H1 (cell line): ENCODE results near the gene IGSF23.

Source experiments
- CBX8 ChIP-seq: fragments of 300-800, 300-1000 bp; sonication (generic); IDR thresholded peaks from 2 replicates; pipeline ENCODE4 v1.7.1; 2016; ENCODE audit warnings: low read depth, low read length, borderline replicate concordance
- EZH2 ChIP-seq: fragments of 200-600 bp; sonication (generic); IDR thresholded peaks from 2 replicates; pipeline ENCODE4 v1.7.1; 2012; ENCODE audit warnings: low read depth, mild to moderate bottlenecking, moderate library complexity, low read length, inconsistent platforms; ENCODE audit not compliant: severe bottlenecking
- SAP30 ChIP-seq: fragments of 300-600 bp; sonication (generic); IDR thresholded peaks from 2 replicates; pipeline ENCODE4 v1.7.1; 2012; ENCODE audit warnings: low read length, moderate library complexity, mild to moderate bottlenecking, inconsistent platforms; ENCODE audit not compliant: insufficient read depth, insufficient replicate concordance
- TF ChIP-seq, protein P1 (sequence below), 3 experiments: IDR thresholded peaks; 1 replicate in 2 of 3; 2 replicates in 1 of 3; pipeline versions ENCODE4 v1.5.1 to v1.6.1; 2011; ENCODE audit warnings: low read length in 3 of 3, mild to moderate bottlenecking in 3 of 3, inconsistent platforms in 2 of 3, low read depth in 1 of 3, moderate library complexity in 1 of 3; ENCODE audit not compliant: insufficient read depth in 1 of 3; ENCODE audit errors: control extremely low read depth in 1 of 3
- TF ChIP-seq, protein P2 (sequence below): IDR thresholded peaks from 2 replicates; pipeline ENCODE4 v1.6.1; 2011; ENCODE audit warnings: low read depth, mild to moderate bottlenecking, low read length; ENCODE audit not compliant: insufficient read depth

DNA sequence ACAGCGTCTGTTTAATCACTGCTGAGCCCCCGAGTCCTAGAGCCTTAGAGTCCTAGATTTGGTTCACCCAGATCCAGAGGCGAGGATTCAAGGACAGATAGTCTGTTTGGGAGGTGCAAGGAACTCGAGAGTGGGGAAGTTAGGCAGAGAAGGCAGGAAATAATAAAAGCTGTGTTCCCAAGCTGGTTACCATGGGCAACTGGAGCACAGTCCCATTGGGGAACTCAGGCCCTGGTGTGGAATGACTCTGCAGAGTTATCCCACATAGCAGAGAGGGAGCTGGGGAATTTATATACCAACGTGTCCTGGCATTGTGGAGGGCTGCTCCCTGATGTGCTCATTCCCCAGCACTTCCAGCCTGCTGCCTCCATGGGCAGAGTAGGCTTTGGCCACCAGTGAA lies 9.7 kb downstream of the IGSF23 start:
- TF ChIP-seq CBX8 (no peak), EZH2 (no peak), SAP30 (no peak)
- TF ChIP-seq, protein P1, sequence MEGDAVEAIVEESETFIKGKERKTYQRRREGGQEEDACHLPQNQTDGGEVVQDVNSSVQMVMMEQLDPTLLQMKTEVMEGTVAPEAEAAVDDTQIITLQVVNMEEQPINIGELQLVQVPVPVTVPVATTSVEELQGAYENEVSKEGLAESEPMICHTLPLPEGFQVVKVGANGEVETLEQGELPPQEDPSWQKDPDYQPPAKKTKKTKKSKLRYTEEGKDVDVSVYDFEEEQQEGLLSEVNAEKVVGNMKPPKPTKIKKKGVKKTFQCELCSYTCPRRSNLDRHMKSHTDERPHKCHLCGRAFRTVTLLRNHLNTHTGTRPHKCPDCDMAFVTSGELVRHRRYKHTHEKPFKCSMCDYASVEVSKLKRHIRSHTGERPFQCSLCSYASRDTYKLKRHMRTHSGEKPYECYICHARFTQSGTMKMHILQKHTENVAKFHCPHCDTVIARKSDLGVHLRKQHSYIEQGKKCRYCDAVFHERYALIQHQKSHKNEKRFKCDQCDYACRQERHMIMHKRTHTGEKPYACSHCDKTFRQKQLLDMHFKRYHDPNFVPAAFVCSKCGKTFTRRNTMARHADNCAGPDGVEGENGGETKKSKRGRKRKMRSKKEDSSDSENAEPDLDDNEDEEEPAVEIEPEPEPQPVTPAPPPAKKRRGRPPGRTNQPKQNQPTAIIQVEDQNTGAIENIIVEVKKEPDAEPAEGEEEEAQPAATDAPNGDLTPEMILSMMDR (IDR thresholded peaks at IDR 0.05; ENCODE audit: control extremely low read depth in 1 of 3, insufficient read depth in 1 of 3, low read depth in 1 of 3, low read length in 3 of 3): no peak
- TF ChIP-seq, protein P2, sequence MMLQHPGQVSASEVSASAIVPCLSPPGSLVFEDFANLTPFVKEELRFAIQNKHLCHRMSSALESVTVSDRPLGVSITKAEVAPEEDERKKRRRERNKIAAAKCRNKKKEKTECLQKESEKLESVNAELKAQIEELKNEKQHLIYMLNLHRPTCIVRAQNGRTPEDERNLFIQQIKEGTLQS: no peak
